ENCODE measurements around the gene KRT76.

DNA sequence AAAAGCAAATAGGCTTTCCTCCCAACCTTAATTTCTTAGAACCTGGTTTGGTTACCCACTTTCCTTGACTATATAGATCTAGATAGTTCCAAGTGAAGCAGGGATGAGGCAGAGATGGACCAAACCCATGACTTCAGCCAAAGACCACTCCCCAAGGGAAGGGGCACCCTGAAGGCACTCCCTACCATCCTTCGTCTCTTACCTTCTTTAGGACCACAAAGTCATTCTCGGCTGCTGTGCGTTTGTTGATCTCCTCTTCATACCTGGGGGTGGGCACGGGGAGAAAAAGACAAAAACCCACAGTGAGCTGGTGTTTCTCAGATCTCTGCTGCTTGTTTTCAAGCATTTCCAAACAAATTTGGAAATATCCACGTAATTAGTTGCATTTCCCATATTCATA, 33.4 kb upstream of the KRT76 start:
- TF ChIP-seq SP1 (IDR thresholded peaks at IDR 0.05) (no peak), SUZ12 (IDR thresholded peaks at IDR 0.05) (no peak), FOXK2 (IDR thresholded peaks at IDR 0.05) (no peak), FOXM1 (IDR thresholded peaks at IDR 0.05; ENCODE audit: borderline replicate concordance) (no peak), BHLHE40 (IDR thresholded peaks at IDR 0.05; ENCODE audit: borderline replicate concordance) (no peak), ELF4 (IDR thresholded peaks at IDR 0.05) (no peak)

Measured in HEK293T (cell line).